ENCODE results near the gene PTPRA.

DNA sequence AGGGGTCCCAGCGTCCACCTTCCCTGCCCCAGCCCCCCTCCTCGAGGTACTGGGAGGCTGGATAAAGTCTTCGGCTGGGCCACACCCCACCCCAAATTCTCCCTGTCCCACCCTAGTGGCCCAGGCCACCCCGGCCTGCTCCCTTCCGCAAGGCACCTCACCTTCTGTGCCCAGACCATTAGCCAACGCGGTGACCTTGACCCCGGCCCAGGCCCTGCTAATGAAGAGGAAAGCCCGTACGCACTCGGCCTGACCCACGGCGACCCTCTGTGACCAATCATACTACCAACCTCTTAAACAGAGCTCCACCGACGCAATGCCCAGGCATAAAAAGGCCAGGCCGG lies 198.0 kb downstream of the PTPRA start:
- TF ChIP-seq, protein P1, sequence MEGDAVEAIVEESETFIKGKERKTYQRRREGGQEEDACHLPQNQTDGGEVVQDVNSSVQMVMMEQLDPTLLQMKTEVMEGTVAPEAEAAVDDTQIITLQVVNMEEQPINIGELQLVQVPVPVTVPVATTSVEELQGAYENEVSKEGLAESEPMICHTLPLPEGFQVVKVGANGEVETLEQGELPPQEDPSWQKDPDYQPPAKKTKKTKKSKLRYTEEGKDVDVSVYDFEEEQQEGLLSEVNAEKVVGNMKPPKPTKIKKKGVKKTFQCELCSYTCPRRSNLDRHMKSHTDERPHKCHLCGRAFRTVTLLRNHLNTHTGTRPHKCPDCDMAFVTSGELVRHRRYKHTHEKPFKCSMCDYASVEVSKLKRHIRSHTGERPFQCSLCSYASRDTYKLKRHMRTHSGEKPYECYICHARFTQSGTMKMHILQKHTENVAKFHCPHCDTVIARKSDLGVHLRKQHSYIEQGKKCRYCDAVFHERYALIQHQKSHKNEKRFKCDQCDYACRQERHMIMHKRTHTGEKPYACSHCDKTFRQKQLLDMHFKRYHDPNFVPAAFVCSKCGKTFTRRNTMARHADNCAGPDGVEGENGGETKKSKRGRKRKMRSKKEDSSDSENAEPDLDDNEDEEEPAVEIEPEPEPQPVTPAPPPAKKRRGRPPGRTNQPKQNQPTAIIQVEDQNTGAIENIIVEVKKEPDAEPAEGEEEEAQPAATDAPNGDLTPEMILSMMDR (IDR thresholded peaks at IDR 0.05), result no peak
- no peak for TF ChIP-seq POLR2A (IDR thresholded peaks at IDR 0.05)

All from right lobe of liver (tissue), 4 donors.